Subcutaneous adipose tissue (tissue), 4 donors: Measurements from ENCODE around the gene CDC25B. TPM values are rescaled to one million over a fixed set of nuclear protein-coding genes. Genes with fewer than 3 reads are reported as not detected.

Source experiments
- CTCF ChIP-seq: fragments of 450-650 bp; IDR thresholded peaks from one replicate; pipeline ENCODE4 v1.5.1; 2016; ENCODE audit warnings: low read depth, mild to moderate bottlenecking, control low read depth, antibody characterized with exemption, moderate library complexity
- total RNA-seq, 4 donors: library from RNA; depleted of rRNA; stranded (reverse); fragments of >200 nt; gene quantifications; one replicate each; pipeline ENCODE4 v1.1.0, GENCODE V29; 2016

Gene CDC25B
- total RNA-seq, 4 donors from 2014 or later = 14.7 to 25.6 (median 19.2) TPM

- no peak for TF ChIP-seq CTCF
Measured at GRCh38 chr20:3826420-3826819, 30.3 kb downstream of the CDC25B start.

DNA sequence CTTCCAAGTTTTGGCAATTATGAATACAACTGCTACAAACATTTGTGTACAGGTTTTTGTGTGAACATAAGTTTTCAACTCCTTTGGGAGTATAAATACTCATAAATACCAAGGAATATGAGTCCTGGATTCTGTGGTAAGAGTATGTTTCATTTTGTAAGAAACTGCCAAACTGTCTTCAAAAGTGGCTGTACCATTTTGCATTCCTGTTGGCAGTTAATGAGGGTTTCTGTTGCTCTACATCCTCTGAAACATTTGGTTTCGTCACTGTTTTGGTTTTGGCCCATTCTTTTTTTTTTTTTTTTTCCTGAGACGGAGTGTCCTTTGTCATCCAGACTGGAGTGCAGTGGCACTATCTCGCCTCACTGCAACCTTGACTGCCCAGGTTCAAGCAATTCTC, 32.7 kb downstream of the CDC25B start:
- TF ChIP-seq CTCF = no peak

- TF ChIP-seq CTCF = no peak
Measured at GRCh38 chr20:3836132-3836531, 40.0 kb downstream of the CDC25B start.

DNA sequence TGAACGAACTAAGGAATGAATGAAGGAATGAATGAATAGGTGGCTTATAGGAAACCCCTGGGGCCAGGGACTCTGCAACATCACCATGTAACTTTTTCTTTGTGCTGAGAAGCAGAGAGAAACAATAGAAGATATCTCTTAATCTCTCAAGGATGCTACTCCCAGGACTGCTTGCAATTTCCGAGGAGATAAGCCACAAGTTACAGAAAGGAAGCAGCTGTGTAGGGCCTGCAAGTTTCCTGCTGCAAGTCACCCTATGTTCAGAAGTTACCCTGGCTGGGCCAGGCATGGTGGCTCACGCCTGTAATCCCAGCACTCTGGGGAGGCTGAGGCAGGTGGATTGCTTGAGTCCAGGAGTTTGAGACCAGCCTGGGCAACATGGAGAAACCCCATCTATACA, 43.2 kb downstream of the CDC25B start:
- TF ChIP-seq CTCF = no peak

DNA sequence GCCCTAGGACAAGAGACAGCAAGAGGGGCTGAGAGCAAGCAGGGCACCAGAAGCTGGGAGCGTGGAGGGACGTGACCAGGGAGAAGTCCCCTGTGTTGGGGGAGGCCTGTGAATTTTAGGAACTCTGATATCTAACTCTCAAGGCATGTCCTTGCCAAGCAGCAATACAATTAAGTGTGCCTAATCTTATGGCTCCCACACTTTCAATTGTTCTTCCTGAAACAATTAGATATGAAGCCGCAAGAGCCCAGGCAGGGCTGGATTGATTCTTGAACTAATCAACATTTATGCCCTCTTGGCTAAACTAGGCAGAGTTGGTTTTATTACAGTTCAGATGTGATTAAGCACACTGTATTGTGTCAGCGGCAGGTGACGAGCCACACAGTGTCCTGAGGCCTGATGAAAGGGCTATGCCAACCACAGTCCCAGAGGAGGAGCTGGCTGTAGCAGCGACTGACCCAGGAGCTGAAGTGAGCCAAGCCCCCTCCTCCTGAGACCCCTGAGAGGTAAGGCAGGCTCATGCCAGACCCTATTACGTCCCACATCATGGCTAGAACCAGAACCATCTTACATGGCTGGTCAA, 46.3 kb downstream of the CDC25B start:
- TF ChIP-seq CTCF = no peak

DNA sequence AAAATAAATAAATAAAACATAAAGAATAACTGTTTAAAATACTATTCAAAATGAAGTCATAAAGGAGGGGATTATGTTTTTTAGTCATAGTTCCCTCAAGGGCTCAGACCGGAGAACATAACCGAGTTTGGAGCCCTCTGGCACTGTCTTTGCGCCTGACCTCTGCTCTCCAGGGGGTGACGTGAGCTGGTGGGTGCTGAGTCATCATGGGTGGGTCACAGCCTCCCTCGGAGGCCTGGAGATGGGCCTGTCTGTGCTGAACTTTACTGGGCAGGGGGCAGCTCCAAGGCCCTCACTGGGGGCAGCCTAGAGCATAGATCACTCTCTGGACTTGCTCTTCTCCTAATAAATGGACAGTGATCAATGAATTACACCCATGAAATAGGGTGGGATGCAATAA, 47.4 kb downstream of the CDC25B start:
- no peak for TF ChIP-seq CTCF

GRCh38 chr20:3846378-3846739, 50.2 kb downstream of the CDC25B start:
- no peak for TF ChIP-seq CTCF
